Astrocyte (in vitro differentiated cells and primary cell): ENCODE data around the gene SERPINA5.

Experiments used
- EZH2 ChIP-seq: IDR thresholded peaks from 2 replicates; pipeline ENCODE4 v1.6.1; 2012; ENCODE audit warnings: mild to moderate bottlenecking, low read length, inconsistent platforms; ENCODE audit not compliant: insufficient read depth
- TF ChIP-seq, protein P1 (sequence below): IDR thresholded peaks from 2 replicates; pipeline ENCODE4 v1.5.1; 2011; ENCODE audit warnings: low read depth, mild to moderate bottlenecking, inconsistent platforms, low read length, moderate library complexity; ENCODE audit not compliant: insufficient read depth

GRCh38 chr14:94614802-94615201 lies 33.6 kb downstream of the SERPINA5 start:
- TF ChIP-seq, protein P1, sequence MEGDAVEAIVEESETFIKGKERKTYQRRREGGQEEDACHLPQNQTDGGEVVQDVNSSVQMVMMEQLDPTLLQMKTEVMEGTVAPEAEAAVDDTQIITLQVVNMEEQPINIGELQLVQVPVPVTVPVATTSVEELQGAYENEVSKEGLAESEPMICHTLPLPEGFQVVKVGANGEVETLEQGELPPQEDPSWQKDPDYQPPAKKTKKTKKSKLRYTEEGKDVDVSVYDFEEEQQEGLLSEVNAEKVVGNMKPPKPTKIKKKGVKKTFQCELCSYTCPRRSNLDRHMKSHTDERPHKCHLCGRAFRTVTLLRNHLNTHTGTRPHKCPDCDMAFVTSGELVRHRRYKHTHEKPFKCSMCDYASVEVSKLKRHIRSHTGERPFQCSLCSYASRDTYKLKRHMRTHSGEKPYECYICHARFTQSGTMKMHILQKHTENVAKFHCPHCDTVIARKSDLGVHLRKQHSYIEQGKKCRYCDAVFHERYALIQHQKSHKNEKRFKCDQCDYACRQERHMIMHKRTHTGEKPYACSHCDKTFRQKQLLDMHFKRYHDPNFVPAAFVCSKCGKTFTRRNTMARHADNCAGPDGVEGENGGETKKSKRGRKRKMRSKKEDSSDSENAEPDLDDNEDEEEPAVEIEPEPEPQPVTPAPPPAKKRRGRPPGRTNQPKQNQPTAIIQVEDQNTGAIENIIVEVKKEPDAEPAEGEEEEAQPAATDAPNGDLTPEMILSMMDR, result no peak
- no peak for TF ChIP-seq EZH2
